Activated CD8-positive, alpha-beta memory T cell treated with anti-CD3 and anti-CD28 coated beads for 24 hours (primary cell): ENCODE measurements around the gene PRR12.

Experiments
- DNase-seq: peaks from one replicate; pipeline ENCODE4 v3.0.0-alpha.2; 2020

PRR12 gene

GRCh38 chr19:49566302-49566701 is 24.7 kb upstream of the PRR12 start:
- no peak for DNase-seq

GRCh38 chr19:49567861-49568441 is 23.0 kb upstream of the PRR12 start:
- peak; percentile 69 for DNase-seq

GRCh38 chr19:49570138-49570856 is 20.7 kb upstream of the PRR12 start:
- DNase-seq: no peak

- no peak for DNase-seq
These were observed 19.8 kb upstream of the PRR12 start for GRCh38 chr19:49570997-49571676.

- no peak for DNase-seq
These were observed 18.0 kb upstream of the PRR12 start for GRCh38 chr19:49573009-49573408.

GRCh38 chr19:49573425-49573824 is 17.6 kb upstream of the PRR12 start:
- DNase-seq: no peak

- DNase-seq: no peak
These were observed 16.7 kb upstream of the PRR12 start for GRCh38 chr19:49574206-49574755.

GRCh38 chr19:49579193-49579592 is 11.8 kb upstream of the PRR12 start:
- DNase-seq: no peak

GRCh38 chr19:49579947-49580263 is 11.1 kb upstream of the PRR12 start:
- DNase-seq: no peak

GRCh38 chr19:49580264-49581006 is 10.5 kb upstream of the PRR12 start, which contains the start of gene NOSIP:
NOSIP (minus strand) TSS chr19:49580556; CDS start chr19:49560691, 19,865 bp downstream.
- peak; percentile 97 for DNase-seq

GRCh38 chr19:49581007-49581508 is 9.9 kb upstream of the PRR12 start, which contains the start of gene PRRG2:
PRRG2 (plus strand) TSS chr19:49581316; CDS start chr19:49583220, 1,904 bp downstream.
- no peak for DNase-seq

- DNase-seq: no peak
These were observed 7.7 kb upstream of the PRR12 start for GRCh38 chr19:49583239-49583638.

GRCh38 chr19:49585023-49585422 is 6.0 kb upstream of the PRR12 start:
- no peak for DNase-seq

GRCh38 chr19:49587227-49587626 is 3.8 kb upstream of the PRR12 start:
- DNase-seq: no peak

- DNase-seq: peak; percentile 70
These were observed 2.4 kb upstream of the PRR12 start for GRCh38 chr19:49588365-49589122.

GRCh38 chr19:49589502-49589905 is 1.5 kb upstream of the PRR12 start:
- no peak for DNase-seq

- DNase-seq: peak; percentile 94
These were observed 661 bp upstream of the PRR12 start for GRCh38 chr19:49590071-49590970.

- peak; percentile 82 for DNase-seq
These were observed 926 bp downstream of the PRR12 start for GRCh38 chr19:49591731-49592485.

- DNase-seq: peak; percentile 78
These were observed 1.7 kb downstream of the PRR12 start for GRCh38 chr19:49592486-49593232.
